ENCODE data around the gene DPF3.

DNA sequence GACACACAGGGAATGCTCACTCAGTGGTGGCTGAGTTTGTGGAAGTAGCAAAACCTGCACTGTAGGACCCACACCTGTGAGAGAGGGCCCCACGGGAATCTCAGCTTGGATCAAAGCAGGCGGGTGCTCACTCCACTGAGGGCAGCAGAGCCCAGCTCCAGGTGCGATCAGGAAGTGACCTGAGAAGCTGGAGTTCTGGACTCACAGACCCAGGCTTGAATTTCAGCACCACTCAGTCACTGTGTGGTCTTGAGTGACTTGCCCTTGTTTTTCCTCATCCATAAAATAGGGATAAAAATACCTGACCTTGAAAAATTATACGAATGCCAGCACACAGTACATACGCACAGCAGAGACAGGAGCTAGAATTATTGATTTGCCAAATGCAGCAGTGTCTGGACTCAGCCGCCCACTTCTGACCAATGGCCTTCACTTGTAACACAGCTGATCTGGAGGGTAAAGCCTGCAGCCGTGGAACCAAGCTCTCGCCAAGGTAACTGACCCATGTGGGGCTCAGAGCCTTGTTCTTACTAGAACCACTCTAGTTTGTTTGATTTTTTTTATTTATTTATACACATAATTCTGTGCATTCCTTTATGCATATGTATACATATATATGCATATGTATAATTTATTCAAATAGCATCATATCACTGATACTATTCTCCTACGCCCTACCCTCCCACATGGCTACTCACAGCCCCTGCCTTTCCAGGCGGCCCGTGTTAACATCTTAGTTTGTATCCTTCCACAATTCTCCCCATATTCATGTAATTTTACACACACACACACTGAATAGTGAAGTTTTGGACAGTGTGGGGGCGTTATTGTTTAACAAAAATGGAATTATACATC lies 53.9 kb downstream of the DPF3 start:
- TF ChIP-seq, protein P1, sequence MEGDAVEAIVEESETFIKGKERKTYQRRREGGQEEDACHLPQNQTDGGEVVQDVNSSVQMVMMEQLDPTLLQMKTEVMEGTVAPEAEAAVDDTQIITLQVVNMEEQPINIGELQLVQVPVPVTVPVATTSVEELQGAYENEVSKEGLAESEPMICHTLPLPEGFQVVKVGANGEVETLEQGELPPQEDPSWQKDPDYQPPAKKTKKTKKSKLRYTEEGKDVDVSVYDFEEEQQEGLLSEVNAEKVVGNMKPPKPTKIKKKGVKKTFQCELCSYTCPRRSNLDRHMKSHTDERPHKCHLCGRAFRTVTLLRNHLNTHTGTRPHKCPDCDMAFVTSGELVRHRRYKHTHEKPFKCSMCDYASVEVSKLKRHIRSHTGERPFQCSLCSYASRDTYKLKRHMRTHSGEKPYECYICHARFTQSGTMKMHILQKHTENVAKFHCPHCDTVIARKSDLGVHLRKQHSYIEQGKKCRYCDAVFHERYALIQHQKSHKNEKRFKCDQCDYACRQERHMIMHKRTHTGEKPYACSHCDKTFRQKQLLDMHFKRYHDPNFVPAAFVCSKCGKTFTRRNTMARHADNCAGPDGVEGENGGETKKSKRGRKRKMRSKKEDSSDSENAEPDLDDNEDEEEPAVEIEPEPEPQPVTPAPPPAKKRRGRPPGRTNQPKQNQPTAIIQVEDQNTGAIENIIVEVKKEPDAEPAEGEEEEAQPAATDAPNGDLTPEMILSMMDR (IDR thresholded peaks at IDR 0.05), result no peak
- no peak for TF ChIP-seq POLR2A (IDR thresholded peaks at IDR 0.05)
